ENCODE measurements around the gene SIX1. TPM values are rescaled to one million over a fixed set of nuclear protein-coding genes. Genes with fewer than 3 reads are reported as not detected.

The SIX1 gene
- total RNA-seq, 1 donor from 2014 or later = 5.3 TPM

DNA sequence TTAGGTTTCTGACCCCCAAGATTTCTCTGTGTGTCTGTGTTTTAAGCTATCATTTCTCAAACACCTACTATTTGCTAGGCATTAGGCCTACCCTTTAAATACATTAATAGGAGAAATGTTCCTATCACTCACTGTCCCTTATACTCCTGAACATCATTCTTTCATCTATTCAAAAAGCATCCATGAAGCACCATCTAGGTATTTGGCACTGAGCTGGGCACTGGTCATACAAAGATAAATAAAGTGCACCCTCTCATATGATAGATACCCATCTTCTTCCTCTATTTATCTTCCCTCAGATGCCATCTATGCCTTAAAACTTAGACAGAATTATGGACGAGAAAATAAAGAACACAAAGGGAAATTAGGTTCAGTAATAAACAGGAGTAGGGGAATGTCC is 20.4 kb downstream of the SIX1 start:
- FAIRE-seq = no peak
- Histone ChIP-seq H3K27me3 (ENCODE audit: control insufficient read depth, insufficient read depth, low read length) (no peaks in the 10 kb centered on the region), H3K36me3 (ENCODE audit: control insufficient read depth, insufficient read depth, low read length) (no peaks in the 10 kb centered on the region), H3K4me3 (ENCODE audit: low read depth, low read length) (no peak overlapping the region)
- DNase-seq (ENCODE audit: low read depth) = no peak
- TF ChIP-seq, protein P1, sequence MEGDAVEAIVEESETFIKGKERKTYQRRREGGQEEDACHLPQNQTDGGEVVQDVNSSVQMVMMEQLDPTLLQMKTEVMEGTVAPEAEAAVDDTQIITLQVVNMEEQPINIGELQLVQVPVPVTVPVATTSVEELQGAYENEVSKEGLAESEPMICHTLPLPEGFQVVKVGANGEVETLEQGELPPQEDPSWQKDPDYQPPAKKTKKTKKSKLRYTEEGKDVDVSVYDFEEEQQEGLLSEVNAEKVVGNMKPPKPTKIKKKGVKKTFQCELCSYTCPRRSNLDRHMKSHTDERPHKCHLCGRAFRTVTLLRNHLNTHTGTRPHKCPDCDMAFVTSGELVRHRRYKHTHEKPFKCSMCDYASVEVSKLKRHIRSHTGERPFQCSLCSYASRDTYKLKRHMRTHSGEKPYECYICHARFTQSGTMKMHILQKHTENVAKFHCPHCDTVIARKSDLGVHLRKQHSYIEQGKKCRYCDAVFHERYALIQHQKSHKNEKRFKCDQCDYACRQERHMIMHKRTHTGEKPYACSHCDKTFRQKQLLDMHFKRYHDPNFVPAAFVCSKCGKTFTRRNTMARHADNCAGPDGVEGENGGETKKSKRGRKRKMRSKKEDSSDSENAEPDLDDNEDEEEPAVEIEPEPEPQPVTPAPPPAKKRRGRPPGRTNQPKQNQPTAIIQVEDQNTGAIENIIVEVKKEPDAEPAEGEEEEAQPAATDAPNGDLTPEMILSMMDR (IDR thresholded peaks at IDR 0.05; ENCODE audit: insufficient read depth, low read length, severe bottlenecking) = no peak

DNA sequence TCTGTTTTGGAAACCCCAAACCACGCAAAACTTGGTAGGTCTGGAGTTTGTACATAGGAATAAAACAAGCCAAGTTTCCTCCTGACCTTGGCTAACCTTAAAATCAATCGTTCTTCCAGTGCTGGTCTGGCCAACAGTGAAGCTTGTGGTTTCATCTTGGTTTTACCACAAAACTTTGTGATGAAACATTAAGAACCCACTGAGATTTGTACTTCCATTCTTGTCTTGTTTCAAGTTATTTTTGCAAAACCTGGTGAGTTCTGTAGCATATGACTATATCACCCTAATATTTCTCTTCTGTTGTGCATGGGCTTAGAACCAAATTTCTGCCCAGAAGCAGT is 26.4 kb downstream of the SIX1 start:
- DNase-seq (ENCODE audit: low read depth) = no peak

GRCh38 chr14:60622210-60622916 is 26.9 kb downstream of the SIX1 start:
- H3K4me3 ChIP-seq (ENCODE audit: low read depth, low read length) = no peak overlapping the region
- TF ChIP-seq, protein P1 (IDR thresholded peaks at IDR 0.05; ENCODE audit: insufficient read depth, low read length, severe bottlenecking) = no peak
- no peaks in the 10 kb centered on the region for H3K27me3 ChIP-seq (ENCODE audit: control insufficient read depth, insufficient read depth, low read length)
- no peak for FAIRE-seq
- DNase-seq (ENCODE audit: low read depth) = no peak
- H3K36me3 ChIP-seq (ENCODE audit: control insufficient read depth, insufficient read depth, low read length) = no peaks in the 10 kb centered on the region

More for the DNA sequence above, 26.4 kb downstream of the SIX1 start:
- no peak for FAIRE-seq
- Histone ChIP-seq H3K4me3 (ENCODE audit: low read depth, low read length) (no peak overlapping the region), H3K27me3 (ENCODE audit: control insufficient read depth, insufficient read depth, low read length) (no peaks in the 10 kb centered on the region), H3K36me3 (ENCODE audit: control insufficient read depth, insufficient read depth, low read length) (no peaks in the 10 kb centered on the region)
- TF ChIP-seq, protein P1 (IDR thresholded peaks at IDR 0.05; ENCODE audit: insufficient read depth, low read length, severe bottlenecking) = no peak

- no peaks in the 10 kb centered on the region for H3K27me3 ChIP-seq (ENCODE audit: control insufficient read depth, insufficient read depth, low read length)
- no peak for FAIRE-seq
- no peak for DNase-seq (ENCODE audit: low read depth)
- TF ChIP-seq, protein P1 (IDR thresholded peaks at IDR 0.05; ENCODE audit: insufficient read depth, low read length, severe bottlenecking) = no peak
- no peak overlapping the region for H3K4me3 ChIP-seq (ENCODE audit: low read depth, low read length)
- H3K36me3 ChIP-seq (ENCODE audit: control insufficient read depth, insufficient read depth, low read length) = no peaks in the 10 kb centered on the region
Measured at GRCh38 chr14:60621386-60621785, 27.9 kb downstream of the SIX1 start.

GRCh38 chr14:60618241-60618640 is 31.0 kb downstream of the SIX1 start:
- DNase-seq (ENCODE audit: low read depth) = no peak
- no peak for FAIRE-seq
- TF ChIP-seq, protein P1 (IDR thresholded peaks at IDR 0.05; ENCODE audit: insufficient read depth, low read length, severe bottlenecking) = no peak
- no peak overlapping the region for H3K4me3 ChIP-seq (ENCODE audit: low read depth, low read length)
- no peaks in the 10 kb centered on the region for H3K36me3 ChIP-seq (ENCODE audit: control insufficient read depth, insufficient read depth, low read length)
- H3K27me3 ChIP-seq (ENCODE audit: control insufficient read depth, insufficient read depth, low read length) = no peaks in the 10 kb centered on the region

DNA sequence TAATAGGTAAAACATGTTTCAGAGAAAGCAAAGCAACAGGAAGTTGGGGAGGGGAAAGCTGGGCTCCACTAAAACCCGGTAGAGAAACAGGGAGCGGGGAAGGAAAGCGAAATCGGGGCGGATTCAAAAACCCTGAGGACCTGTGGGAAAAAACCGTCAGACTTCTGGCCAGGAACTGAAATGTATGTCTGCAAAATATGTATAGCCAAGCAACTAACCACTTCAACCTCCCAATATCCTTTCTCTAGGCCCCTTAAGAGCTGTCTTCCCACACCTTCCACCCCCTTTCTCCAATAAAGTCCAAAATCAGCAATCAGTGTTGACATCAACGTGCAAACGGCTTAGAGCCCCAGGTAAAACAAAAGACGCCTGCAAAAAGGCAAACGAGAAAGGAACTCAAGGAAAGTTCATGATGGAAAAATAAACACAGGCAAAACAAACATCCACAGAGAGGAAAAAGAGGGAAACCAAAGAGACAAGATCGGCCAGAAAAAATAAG is 32.8 kb downstream of the SIX1 start:
- Histone ChIP-seq H3K4me3 (ENCODE audit: low read depth, low read length) (no peak overlapping the region), H3K27me3 (ENCODE audit: control insufficient read depth, insufficient read depth, low read length) (no peaks in the 10 kb centered on the region), H3K36me3 (ENCODE audit: control insufficient read depth, insufficient read depth, low read length) (no peaks in the 10 kb centered on the region)
- peak; percentile 22 for DNase-seq (ENCODE audit: low read depth)
- FAIRE-seq = no peak
- TF ChIP-seq, protein P1 (IDR thresholded peaks at IDR 0.05; ENCODE audit: insufficient read depth, low read length, severe bottlenecking) = no peak
